Testis (tissue), 2 donors: ENCODE measurements around the gene PRKN.

Experiments
- POLR2A ChIP-seq: fragments of 450-650 bp; IDR thresholded peaks from one replicate; pipeline ENCODE4 v1.6.1; 2017; ENCODE audit warnings: antibody characterized with exemption, mild to moderate bottlenecking, moderate library complexity
- TF ChIP-seq, protein P1 (sequence below), 3 experiments: fragments of 450-650 bp in 2 of 3; fragments of 200-600 bp in 1 of 3; sonication (generic) in 1 of 3; IDR thresholded peaks; one replicate each; pipeline ENCODE4 v1.5.1; 2016 to 2019; ENCODE audit warnings: antibody characterized with exemption in 3 of 3, mild to moderate bottlenecking in 2 of 3, moderate library complexity in 1 of 3

DNA sequence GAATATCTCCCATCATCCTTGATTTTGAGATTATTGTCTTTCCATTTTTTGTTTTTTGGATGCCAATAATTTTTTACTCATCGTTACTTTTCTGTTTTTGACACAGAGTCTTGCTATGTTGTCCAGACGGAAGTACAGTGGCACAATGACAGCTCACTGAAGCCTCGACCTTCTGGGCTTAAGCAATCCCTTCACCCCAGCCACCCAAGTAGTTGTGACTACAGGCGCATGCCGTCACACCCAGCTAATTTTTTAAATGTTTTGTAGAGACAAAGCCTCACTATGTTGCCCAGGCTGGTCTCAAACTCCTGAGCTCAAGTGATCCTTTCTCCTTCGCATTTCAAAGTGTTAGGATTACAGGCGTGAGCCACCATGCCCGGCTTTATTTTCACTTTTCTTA is 851.3 kb downstream of the PRKN start:
- TF ChIP-seq, protein P1, sequence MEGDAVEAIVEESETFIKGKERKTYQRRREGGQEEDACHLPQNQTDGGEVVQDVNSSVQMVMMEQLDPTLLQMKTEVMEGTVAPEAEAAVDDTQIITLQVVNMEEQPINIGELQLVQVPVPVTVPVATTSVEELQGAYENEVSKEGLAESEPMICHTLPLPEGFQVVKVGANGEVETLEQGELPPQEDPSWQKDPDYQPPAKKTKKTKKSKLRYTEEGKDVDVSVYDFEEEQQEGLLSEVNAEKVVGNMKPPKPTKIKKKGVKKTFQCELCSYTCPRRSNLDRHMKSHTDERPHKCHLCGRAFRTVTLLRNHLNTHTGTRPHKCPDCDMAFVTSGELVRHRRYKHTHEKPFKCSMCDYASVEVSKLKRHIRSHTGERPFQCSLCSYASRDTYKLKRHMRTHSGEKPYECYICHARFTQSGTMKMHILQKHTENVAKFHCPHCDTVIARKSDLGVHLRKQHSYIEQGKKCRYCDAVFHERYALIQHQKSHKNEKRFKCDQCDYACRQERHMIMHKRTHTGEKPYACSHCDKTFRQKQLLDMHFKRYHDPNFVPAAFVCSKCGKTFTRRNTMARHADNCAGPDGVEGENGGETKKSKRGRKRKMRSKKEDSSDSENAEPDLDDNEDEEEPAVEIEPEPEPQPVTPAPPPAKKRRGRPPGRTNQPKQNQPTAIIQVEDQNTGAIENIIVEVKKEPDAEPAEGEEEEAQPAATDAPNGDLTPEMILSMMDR (IDR thresholded peaks at IDR 0.05) = no peak
- no peak for TF ChIP-seq POLR2A
